NCI-H345 treated with DMSO at 0.1 percent for 48 hours (cell line): ENCODE data around the gene APCDD1L.
"Not testable (repeated sequence)": the region's sequence is repeated elsewhere in the genome, so short reads cannot be mapped to it uniquely, and the experiment has no call there.

ENCODE experiments used
- DNase-seq: peaks from one replicate; lab custom pipeline; 2025; ENCODE audit not compliant: unreplicated experiment; lab: John Stamatoyannopoulos, UW

The APCDD1L gene

DNA sequence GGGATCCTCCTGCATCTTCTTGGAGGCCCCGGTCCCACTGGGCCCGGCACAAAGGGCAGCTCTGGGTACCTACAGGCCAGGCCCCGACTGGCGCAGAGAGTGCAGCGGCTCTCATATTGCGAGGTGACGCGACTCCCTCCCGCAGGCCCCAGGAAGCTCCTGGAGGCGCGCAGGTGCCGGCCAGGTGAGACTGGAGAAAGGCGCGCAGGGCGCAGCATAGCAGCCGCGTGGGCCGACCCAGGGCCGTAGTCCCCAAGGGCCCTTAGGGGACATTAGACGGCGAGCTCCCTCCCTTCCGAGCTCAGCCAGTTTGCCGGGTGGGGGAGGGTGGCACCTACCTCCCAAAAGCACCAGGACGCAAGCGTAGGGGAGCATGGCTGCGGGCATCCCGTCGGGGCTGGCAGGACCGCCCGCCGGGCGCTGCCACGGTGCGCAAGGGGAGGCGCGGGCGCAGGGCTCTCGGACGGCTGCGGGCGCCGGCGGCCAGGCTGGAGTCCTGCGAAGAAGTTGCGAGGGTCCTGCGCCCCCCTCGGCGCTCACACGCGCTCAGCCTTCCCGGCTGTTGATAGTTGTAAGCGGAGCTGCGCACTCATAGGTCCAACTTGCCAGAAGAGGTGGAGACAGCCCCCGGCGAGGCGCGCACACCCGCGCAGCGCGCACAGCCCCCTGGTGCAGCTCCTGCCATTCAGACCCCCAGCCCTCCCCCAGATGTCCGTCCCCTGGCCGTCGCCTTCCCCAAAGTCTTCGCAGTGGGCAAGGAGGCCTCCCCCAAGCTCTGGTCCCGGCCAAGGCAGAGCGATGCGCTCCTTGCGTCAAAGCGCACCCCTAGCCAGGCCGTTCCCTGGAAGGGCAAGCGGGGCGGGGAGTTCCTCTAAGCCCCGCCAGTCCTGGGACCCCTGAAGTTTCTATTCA lies 622 bp downstream of the APCDD1L start:
- no peak for DNase-seq

DNA sequence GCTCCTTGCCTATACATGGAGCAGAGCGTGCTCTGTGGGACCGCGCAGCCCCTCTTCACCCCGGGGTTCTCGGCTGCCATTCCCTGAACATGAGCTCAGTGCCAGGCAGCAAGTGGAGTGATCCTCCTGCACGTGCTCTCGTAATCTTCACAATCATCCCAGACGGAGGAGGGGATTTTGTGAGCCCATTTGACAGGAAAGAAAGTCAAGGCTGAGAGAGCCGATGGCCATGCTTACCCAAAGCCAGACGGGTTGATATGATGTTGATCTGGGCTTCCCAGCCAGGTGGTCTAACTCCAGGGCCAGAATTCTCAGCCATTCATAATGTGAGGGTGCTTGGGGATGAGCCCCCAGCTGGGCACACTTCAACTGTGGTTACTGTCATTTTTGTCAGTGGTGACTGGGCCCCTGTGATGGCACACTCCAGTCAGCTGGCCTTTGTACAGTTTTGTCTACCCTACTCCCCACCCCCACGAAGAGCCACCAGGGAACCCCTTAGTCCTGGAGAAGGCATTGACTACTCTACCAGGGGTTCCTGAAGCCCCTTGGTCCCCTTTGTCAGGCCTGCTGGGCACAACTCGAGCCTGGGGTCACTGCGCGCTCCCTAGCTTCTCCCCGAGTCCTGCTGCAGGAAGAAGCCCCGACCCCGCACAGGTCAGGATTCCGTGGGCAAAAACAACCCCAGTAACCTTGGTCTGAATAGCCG lies 1.5 kb downstream of the APCDD1L start:
- no peak for DNase-seq

DNA sequence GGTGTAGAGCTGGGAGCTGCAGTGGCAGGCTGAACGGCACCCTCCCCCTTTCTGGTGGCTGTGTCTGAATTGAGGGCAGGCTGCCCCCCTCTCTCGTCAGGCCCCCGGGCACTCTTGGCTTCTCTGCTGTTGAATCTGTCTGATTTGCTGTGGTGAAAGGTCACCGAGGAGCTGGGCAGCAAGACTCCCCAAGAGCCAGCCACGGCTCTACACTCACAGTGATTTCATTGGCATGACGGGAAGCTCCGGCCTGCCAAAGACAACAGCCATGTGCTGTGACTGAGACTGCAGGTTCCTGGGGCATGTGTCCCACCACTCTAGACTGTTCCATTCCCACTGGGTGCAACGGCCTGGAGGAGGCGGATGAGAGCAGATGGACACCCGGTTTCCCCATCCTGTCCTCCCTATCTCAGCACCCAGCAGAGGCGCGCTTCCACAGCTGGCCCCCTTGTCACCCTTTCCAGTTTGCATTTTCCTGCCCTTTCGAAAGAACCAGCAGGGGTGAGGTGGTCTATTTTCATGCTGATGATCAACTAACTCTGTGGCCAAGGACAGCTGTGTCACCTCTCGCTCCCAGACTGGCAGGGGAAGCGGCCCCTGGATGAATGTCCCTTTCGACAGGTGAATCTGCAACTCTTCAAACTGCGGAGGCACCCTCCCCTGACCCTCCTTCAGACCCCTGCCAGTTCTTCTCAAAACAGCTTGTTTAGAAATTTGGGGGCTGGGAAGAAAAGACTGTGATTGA lies 2.2 kb downstream of the APCDD1L start:
- DNase-seq, result no peak

DNA sequence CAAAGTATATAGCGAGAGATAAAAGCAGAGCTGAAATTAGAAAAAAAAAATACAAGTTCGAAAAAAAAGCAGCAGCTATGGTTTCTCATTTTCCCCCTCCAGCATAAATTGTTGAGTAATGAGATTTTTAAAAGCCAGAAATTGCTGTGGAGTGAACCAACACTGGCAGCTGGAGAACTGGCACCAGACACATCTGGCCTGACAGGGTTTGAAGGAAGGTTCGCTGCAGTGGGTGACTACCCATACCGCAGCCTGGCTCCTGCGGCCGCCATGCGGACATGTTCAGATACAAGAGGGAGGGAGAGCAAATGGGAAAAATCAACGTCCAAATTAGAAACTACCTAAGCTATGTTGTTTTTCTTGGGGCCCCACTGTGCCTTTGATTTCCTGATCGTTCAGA lies 3.3 kb downstream of the APCDD1L start:
- DNase-seq, result no peak

DNA sequence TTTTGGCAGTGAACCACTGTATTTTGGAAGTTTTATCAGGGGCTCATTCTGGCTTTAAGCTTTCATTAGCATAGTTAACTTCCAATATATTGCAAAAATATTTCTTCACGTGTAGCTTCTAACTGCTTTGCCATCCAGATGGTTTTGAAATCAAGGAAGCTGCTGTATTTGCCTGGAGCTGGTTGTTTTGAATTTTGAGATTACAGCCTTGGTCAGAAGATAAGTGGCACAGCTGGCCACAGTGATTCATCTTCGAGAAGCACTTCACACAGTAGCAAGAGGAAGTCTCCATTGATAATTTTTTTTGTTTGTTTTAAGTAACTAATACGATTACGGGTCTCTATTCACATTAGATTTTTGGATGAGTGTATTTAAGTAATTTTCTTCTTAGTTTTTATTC lies 3.8 kb downstream of the APCDD1L start:
- DNase-seq, result no peak

DNA sequence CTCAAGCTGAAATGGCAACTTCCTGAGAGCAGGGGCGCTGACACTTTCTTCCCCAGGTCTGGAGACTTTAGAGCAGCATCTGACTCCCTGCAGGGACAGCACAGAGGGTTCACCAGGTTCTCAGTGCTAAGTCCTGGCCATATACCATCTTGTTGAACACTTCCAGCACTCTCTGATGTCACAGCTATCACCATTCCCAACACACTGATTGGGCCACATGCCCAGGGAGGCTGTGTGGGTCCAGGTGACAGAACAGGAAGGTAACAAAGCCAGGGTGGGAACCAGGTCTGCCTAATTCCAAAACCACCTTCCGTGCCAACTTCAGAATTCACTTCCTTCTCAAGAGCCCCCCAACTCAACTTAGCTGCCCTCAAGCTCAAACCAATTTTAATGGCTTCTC lies 4.3 kb downstream of the APCDD1L start:
- no peak for DNase-seq

- no peak for DNase-seq
These were observed 6.3 kb downstream of the APCDD1L start for GRCh38 chr20:58508762-58509395.

DNA sequence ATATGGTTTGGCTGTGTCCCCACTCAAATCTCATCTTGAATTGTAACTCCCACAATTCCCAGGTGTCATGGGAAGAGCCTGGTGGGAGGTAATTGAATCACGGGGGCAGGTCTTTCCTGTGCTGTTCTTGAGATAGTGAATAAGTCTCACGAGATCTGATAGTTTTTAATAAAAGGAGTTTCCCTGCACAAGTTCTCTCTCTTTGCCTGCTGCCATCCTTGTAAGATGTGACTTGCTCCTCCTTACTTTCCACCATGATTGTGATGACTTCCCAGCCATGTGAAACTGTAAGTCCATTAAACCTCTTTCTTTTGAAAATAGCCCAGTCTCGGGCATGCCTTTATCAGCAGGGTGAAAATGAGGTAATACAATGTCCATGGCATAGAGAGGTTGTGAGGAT lies 8.2 kb downstream of the APCDD1L start:
- DNase-seq, result not testable (repeated sequence)

DNA sequence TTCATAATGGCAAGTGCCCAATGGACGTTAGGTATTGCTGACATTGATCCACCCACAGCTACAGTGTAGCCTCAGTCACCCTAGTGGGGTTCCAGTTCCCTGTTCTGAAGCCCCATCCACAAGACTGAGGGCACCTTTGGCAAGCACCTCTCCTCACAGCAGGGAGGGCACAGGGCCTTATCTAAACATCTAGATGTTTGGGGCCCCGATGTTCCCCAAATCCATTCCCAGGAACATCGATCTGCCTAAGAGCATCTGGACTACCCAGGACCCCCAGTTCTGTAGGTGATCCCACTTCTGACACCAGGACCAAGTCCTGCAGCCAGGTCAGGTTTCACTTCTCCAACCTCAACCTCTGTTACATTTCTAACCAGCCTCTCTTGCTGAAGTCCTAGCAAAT lies 10.6 kb downstream of the APCDD1L start:
- DNase-seq, result no peak

DNA sequence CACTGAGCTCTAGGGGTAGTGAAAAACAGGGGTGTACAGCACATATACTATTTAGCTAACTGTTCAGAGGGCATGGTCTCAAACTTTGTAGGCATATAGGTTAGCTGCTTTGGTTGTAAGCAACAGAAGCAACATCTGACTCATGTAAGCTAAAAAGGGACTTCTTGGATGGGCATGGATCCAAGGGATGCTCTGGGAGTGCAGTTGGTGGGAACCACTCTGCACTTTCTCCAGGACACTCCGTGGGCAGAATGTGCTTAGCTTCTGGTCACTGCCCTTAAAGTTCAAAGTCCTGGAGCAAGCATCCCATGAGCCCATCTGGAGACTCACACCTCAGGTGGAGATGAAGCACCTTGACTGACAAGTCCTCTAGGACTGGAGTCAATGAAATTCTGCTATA lies 11.5 kb downstream of the APCDD1L start:
- no peak for DNase-seq

DNA sequence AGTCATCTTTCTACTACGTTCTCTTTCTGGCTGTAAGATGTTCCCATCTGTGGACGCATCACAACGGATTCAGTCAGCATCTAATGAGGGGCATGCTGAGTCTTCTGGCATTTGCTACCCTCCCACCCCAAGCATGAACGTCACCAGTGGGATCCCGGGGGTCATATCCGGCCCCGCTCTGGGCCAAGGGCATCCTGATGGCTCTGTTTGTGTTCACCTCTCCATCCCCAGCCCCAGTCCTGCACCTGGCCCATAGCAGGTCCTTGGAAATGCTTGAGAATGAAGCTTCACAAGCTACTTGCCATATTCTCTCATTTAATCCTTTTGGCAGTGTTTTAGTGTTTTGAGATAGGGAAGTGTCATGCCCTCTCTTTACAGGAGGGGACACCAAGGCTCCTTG lies 14.9 kb downstream of the APCDD1L start:
- no peak for DNase-seq

- DNase-seq, result no peak
These were observed 16.6 kb downstream of the APCDD1L start for GRCh38 chr20:58498470-58499068.

- no peak for DNase-seq
These were observed 17.3 kb downstream of the APCDD1L start for GRCh38 chr20:58497724-58498469.

GRCh38 chr20:58497076-58497641 lies 18.0 kb downstream of the APCDD1L start:
- DNase-seq, result no peak

DNA sequence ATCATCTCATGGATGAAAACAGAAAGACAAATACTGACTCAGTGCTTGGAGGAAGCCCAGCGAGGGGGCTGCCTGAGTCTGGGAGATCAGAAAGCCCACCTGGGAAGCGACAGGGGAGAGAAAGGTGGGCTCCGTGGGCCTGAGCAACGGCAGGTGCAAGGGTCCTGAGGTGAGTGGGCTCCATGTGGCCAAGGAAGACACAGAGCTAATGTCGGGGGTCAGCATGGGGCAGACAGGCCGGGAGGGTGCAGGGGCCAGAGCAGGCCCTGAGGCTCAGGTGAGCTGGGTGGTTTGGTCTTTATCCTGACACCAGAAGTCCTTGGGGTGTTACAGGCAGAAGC lies 18.8 kb downstream of the APCDD1L start:
- no peak for DNase-seq

DNA sequence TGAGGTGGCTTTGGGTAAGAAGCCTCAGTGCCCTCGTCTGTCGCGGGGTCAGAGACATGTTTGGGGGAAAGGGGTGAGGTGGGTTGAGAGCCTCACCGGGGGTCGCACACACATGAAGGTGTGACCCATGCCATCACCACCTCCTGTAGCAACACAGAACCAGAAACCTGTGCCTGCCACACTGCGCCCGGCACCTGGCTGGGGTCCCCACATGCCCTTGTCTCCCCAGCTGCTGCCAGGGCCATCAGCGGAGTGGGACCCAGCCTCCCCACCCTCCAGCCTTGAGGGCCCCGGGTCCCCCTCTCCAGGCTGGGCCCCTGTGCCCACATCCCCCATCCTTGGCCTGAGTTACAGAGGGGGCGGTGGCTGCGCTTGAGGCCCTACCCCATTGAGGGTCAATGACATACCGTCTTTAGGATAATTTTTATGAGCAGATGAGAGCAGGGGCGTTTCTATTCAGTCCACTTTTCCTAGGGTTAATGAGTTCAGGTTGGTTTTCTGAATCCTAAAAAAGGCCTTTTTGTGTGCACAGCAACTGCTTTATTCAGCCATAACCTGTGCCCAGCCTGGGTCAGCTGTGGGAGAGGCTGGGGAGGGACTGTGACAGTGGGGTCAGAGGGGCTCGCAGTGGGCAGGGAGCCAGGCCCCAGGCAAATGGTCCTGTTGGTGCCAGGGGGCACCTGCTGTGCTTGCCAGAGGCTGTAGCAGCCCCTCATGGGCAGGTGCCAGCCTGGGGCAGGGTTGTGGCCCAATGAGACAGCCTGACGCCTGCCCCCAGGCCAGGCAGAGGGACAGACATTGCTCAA lies 19.4 kb downstream of the APCDD1L start:
- DNase-seq, result no peak

DNA sequence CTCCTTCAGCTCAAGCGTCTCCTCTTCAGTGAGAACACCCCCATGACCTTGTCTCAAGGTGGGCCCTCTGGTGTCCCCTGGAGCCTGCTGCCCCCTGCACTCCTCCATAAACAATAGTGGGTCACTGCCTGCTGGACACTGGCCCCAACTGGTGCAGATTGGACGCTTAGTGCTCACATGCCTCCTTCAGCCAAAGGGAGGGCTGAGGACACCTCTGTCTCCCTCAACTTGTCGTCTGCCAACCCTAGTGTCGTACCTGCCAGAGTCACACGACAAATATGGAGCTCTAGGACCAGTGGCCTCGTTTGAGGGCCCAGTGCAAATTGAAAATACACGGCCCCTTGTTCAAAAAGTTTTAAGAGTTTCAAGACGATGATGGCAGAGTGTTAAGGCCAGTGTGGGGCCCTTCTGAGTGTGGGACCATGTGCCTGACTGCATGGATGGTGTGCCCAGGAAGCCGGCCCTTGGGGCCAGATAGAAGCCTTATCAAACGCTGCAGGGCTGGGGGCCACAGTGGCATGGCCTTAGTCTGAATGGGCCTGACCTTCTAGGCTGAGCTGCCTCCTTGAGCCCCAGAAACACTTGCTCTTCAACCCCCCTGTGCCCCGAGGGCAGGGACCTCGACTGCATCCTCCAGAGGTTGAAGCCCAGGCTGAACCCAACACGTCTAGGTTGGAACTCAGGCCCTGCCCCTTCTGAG lies 20.1 kb downstream of the APCDD1L start:
- no peak for DNase-seq

DNA sequence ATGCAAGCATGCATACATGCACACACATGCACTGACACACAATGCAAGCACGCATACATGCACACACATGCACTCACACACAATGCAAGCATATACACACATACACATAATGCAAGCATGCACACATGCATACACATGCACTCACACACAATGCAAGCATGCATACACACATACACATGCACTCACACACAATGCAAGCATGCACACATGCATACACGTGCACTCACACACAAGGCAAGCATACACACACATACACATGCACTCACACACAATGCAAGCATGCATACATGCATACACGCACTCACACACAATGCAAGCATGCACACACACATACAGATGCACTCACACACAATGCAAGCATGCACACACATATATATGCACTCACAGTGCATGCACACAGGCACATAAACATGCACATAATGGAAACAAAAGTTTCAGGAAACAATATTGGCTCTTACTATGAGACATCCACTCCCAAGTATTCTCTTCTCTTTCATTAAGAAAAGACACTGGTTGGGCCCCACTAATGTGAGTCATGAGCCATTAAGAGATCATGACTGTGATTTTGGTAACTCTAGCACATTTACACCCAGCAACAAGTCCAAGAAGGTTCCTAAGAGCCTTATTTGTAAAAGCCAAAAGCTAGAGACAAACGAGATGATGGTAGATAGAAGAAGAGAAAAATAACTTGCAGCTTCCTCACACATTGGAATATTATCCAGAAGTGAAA lies 22.2 kb downstream of the APCDD1L start:
- DNase-seq, result no peak
